ENCODE results near the gene KIRREL3.

The KIRREL3 gene

DNA sequence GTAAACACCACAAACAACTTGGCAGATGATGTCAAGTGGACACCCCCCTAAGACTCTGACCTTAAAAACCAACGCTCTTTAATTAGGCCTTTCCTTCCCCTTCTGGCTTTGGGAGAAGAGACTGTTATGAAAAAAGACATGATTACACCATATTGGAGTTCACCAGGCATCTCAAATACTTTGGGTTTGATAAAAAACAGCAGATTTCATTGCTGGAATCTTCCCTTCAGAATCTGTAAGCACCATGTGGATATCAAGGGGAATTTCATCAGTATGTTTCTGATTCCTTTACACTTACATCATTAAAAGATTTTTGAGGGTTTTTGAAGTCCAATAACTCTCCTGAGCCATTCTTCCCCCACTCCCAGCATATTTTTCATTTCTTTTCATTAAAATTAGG is 85.6 kb downstream of the KIRREL3 start:
- DNase-seq (ENCODE audit: low read depth) = no peak

DNA sequence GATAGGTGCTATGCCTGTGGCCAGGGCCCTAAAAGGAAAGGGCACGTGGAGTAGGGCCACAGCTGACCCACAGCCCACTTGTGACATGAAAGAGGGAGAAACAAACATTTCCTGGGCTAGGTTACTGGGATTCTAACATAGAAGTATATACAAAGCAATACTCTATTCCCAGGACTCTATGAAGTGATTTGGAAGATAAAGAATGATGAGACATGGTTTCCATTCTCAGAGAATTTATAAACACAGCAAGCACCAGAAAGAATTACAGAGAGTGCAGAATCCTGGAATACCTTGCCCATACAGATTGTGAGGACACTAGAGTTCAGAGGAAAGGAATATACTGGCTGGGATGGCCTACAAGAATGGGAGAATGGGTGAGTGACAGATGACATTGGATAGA is 86.4 kb downstream of the KIRREL3 start:
- DNase-seq (ENCODE audit: low read depth) = no peak

DNA sequence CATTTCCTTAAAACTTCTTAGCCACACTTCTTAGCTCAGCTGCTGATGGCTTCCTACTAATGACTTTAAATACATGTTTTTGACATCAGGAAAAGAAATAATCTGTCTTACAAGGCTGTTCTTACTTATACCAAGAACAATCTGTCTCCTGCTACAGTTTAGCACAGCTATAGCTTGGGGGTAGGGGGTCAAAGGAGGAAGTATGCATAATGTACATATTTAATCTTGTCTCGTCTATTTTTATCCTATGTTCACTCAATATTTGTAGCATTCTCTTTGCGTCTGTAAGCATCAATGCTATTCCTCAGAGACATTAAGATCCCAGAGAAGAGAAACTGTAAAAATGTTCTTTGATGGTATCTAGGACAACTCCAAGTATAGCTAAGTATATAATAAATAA is 96.0 kb downstream of the KIRREL3 start:
- DNase-seq (ENCODE audit: low read depth) = no peak

DNA sequence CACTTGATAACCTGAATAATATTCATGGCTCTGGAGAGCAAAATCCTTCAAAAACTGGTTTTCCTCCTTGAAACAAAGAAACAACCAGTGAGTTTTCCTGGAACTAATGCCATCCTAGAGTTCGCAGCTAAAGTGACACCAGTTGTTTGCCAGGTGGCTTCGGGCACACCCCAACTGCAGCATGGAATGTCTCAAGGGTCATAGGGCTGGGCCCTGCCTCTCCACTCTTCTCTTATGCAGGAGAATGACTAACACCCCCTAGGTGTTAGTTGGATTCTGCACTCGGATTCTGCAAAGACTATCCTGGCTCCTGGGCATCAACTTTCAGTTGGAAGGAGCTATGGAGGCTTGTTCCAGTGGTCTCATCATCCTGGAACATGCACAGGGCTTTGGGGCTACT is 98.8 kb downstream of the KIRREL3 start:
- no peak for DNase-seq (ENCODE audit: low read depth)

DNA sequence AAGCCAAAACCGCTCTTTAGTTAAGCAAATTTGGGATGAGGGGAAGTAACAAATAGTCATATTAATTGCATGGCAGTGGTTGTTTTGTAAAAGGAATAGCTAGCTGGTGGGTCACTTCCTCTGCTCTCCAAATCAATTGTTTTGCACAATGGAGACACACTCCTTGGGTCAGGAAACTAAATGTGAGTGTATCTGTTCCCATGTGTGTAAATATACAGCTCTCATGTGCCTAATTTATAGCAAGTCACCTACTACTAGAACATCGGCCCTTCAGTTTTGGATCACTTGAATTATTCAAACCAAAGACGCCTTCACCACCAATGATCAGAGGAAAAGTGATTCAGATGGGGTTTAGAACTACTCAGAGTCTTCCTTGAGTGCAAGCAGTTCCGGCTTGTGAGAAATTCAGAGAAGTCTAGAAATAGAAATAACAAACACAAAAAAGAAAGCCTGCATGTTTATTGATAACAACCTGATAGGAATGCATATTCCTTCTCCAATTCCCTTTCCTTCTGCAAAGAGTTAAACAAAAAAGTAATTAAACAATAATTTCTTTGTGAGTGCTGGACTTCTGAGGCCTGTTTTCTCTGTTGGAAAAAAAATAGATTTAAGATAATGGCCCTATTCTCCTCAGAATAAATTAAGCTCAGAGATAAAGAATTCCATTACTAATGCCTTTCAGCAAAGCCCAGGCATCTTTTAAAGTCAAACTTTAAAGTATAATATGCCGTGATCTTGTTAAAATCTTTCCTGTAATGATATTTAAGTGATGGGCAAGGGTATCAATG is 100.4 kb downstream of the KIRREL3 start:
- DNase-seq (ENCODE audit: low read depth) = no peak

DNA sequence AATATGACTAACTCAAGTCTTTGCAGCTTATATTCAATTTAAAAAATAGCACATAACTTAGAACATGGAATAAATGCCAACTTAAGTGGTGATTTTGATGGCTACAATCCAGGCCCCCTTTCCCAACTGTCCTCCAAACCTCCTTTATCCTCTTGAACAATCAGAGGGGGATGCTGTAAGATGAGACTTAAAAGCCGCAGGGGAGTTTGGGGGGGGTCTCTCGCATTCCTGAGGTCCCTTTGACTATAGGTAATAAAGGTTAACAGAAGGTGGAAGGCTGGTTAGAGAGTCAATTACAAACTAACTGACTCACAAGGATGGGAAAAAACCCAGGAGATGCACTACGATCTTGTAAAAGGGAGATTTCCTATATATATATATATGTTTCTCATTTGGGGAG is 101.8 kb downstream of the KIRREL3 start:
- DNase-seq (ENCODE audit: low read depth) = no peak

DNA sequence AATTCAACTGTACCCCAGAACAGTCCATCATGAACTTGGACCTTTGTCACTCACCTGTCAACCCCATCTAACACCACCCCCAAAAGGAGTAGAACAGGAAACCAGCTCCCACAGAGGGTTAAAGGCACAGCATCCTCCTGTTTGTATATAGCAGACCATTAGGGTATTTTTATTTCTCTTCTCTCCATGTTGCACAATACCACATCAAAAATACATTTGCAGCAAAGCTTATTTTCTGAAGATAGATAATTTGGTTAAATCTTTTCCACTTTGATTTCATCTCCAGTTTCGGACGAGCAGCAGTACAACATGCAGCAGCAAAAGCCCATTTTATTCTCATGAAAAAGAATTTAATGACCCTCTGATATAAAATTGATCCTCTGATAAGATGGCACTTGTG is 103.1 kb downstream of the KIRREL3 start:
- DNase-seq (ENCODE audit: low read depth) = no peak

DNA sequence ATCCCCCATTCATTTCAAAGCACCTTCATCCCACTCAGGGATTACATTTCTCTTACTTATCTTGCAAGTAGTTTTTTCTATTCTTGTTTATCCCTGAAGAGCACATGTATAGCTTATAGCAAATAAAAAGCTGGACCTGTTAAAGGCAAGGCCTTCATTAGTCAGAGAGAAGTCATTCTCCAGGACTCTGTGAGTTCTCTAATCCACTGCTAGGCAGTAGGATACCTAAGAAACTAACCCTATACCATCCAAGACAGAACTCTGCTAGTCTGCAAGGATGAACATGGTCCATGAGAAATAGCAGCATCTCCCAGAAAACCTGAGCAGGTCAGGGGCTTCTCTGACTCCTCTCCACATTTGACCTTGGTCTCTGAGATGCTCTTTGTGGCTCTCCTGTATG is 104.5 kb downstream of the KIRREL3 start:
- DNase-seq (ENCODE audit: low read depth) = no peak

DNA sequence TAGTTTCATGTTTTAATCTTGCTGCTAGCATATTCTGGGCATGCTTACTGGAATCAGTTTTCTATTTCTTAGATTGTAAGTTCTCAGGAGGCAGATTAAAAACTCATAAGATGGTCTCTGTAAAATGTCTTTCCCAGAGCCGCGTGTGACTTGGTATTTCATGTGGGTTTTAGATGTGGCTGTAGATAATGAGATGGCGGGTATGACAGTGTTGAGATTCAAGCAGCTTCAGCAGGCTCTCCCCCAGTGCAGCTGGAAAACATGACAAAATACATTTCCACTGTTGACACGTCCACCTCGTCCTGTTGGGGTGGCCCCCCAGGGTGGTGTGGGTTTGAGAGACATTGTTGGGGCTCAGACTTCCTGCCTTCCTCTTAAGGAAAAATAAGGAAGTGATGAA is 106.8 kb downstream of the KIRREL3 start:
- no peak for DNase-seq (ENCODE audit: low read depth)

DNA sequence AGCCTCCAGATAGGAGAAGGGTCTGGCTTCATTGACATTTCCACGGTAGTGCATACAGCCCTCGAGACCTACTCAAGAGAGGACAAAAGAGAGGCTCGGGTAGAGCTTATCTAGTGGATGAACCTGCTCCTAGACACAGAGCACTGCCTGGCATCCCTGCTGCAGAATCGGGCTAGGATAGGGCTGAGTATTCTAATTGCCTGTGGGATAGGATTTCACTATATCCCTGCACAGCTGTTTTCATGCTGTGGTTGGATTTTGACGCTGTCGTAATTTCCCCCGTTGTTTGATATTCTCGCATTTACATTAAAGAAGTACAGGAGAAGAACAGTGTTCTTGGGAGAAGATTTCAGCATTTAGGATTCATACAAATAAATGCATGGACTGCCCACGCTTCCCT is 107.8 kb downstream of the KIRREL3 start:
- DNase-seq (ENCODE audit: low read depth) = no peak

DNA sequence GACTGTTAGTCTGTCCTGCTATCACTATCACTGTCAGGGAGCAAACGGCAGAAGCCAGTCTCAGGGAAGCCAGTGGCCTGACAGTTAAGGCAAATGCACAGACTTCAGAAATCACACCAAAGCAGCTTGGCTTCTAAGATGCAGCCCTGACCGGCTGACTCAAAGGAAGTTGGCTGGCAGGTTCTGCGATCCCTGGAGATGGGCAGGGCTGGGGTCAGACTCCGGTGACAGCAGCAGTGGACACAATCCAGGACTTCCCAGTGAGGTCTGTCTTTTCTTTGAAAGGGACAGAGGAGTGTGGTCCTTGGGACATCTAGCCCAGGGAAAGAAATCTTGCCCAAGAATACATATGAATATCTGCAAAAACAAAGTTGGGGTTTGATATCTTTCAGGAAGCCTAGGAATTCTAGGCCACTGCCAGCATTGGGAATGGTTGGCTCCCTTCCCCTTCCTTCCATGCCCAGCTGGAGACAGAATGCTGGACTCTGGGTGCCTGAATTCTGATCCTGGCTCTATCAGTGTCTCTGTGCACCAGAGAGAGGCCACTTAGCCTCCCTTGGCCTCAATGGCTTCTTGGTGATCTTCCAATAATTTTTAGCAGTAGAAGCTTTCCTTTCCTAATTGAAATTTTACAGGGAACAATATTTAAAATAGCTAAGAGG is 108.9 kb downstream of the KIRREL3 start:
- no peak for DNase-seq (ENCODE audit: low read depth)

DNA sequence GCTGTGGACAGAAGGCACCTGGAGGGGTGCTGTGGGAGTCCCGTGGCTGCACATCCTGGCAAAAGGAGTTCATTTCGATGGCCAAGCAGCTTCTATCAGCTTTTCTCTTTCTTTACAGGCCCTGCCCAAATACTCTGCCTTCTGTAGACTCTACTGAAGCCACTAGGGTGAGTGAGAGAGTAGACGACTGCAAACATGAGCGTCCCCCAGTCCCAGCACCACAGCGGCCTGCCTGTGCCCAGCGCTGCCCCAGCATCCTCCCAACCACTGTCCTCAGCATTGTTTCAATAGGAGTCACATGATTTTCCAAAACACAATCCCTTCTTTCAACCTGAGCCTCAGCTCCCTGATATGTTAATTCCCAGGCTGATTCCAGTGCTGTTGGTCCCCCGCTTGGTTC is 110.0 kb downstream of the KIRREL3 start:
- DNase-seq (ENCODE audit: low read depth) = no peak

DNA sequence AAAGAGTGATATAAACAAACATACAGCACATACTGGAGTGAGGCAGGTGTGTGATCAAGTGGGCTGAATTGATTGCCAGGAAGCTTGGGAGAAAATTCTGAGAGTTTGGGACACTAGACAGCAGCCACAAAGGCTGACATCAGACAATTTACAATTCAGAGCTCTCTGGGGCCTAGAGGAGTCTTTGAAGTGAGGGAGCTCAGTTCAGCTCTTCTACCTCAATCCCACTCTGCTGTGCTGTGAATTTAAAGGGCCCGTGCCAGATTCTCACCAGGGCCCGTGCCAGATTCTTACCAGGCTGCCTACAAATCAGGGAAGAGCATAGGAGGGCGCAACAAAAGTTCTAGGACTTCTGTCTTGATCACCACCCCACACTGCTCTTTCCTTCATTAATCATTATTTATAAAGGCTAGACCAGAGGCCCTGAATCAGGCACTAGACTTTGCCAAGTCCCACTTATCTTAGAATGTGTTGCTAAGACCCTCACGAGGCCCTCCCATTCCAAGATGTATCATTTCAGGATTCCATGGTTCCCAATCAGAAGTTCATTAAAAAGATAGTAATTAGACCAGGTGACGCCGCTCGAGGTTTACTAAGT is 112.4 kb downstream of the KIRREL3 start:
- no peak for DNase-seq (ENCODE audit: low read depth)

DNA sequence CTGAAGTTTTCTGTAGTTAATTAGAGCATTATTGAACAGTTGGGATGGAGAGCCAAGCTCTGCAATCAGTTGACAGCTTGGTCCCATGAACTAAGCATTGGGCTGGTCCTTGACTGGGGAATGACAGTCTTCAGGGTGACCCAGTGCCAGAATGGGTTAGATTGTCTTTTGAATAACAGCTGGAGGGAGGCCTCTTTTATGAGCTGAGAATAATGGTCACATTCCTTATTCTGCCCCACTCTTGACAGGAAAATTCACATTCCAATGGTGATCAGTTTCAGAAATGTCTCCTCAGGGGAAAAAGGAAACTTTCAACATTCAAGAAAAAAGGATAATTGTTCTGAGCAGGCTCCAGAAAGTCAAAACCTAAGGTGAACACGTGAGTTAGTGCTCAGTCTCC is 113.9 kb downstream of the KIRREL3 start:
- no peak for DNase-seq (ENCODE audit: low read depth)

DNA sequence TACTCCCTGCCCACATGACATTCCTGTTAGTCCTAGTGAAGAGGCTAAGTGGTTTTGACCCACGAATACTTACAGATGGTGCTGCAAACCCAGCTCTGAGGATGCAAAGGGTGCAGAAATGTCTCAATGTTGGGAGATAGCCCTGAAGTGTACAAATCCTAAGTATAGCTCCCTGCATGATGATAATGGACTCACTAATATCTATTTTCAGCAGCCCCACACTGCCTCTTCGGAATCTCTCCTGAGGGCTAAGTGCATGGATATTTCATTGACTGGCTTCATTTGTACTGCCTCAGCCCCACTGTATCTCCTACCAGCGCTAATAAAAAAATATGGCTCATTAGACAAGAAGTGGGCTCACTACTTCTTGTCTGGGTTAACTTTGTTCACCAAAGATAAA is 114.5 kb downstream of the KIRREL3 start:
- no peak for DNase-seq (ENCODE audit: low read depth)

DNA sequence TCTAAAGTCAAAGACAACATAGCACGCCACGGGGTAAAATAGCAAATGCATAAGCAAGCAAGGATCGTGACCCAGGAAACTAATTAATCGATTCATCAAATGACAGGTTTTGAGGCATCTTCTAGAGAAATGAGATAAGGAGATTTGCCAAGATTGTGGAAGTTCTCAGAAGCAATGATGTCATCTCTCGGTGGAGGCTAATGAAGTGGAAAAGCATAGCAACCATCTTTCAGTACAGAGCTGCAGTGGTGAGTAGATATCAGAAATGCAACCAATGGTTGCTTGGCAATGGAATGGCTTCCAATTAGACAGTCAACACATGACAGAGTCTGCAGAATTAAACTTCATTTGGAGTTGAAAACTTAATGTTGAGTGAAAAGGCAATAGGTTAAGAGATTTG is 116.0 kb downstream of the KIRREL3 start:
- DNase-seq (ENCODE audit: low read depth) = no peak

DNA sequence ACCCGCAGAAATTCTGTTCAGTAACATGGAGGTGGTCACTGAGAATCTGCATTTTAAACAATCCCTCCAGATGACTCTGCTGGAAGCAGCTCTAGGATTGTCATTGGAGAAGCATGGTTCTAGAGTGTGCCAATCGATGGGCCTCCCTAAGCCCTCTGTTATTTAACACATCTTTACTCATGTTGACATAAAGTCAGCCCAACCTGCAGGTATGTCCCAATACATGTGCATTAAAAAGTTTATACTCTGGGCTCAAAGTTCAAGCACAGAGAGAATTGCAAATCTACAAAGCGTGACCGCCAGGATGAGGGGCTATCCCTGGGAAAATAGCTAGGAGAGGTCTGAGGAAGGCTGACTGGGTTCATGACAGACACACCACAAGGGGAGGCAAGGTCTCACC is 116.4 kb downstream of the KIRREL3 start:
- no peak for DNase-seq (ENCODE audit: low read depth)

DNA sequence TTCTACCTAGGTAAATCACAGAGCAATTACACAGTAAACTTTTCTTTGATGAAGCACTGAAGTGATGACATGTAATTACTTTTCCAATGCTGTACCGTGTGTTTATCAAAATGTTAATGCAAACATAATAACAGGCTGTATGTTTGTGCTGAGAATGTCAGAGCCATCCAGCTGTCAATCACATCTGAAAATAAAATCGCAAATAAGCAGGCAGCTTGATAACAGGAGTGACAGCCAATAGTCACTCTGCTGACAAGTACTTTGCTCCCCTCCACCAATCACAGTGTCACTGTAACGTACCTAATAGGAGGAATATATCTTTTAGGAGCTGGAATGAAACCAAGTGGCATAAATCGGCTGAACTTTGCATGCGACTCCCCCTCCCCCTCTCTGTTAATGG is 119.7 kb downstream of the KIRREL3 start:
- no peak for DNase-seq (ENCODE audit: low read depth)

DNA sequence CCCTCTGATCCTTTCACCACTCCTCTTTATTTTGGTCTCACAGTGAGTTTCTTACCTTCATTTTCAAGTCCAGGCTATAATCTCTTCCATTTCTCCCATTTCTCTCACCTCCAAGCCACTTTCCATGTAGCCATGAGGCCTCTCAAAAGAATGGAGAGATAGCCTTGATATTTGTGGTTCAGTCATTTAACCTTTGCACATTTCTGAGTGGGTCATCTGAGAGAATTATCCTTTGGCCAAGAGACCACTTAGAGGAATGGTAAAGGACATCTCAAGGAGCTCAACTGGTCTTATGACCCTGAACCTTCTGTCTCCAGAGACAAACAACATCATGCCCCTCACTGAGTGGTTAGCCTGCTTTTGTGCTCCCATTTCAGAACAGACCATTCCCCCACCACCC is 121.1 kb downstream of the KIRREL3 start:
- no peak for DNase-seq (ENCODE audit: low read depth)

DNA sequence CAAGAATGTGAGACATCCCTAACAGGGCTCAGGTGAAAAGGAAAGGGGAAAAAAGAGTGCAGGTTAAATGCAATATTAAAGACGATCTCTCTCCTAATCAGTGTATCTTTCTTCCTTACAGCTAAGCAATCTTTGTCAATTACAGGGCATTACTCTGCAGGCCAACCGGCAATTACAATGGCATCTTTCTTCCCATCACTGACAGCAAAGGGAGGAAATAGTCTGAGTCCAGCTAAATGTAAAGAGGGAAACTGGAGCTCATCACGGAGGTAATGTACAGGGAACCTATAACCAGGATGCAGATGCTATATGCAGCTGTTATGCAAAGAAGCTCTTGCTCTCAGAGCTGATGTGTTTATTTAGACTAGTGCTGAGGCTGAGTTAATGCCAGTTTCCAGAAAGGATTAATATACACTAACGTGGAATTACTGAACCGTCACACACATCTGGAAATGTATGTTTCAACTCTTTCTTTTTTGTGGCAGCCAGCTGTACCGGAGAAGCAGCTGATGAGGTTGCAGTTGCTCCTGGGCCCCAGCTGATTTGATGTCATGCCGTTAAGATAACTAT is 121.6 kb downstream of the KIRREL3 start:
- DNase-seq (ENCODE audit: low read depth) = no peak

DNA sequence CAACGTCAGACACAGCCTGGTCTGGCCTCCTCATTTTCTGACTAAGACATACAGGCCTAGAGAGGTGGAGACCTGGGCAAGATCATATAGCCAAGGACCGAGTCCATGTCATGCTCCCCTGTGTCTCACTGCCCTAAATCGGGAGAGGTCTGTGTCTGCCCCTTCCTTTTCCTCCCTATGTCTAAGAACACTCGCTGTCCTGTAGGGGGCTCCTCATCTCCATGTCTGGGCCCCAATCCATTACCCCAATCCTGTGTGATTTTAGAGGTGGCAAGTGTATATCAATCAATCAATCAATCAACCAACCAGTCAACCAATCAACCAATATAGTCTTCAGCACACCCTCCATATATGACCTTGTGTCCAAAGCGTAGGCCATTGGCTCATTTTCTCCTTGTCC is 125.7 kb downstream of the KIRREL3 start:
- DNase-seq (ENCODE audit: low read depth) = no peak

DNA sequence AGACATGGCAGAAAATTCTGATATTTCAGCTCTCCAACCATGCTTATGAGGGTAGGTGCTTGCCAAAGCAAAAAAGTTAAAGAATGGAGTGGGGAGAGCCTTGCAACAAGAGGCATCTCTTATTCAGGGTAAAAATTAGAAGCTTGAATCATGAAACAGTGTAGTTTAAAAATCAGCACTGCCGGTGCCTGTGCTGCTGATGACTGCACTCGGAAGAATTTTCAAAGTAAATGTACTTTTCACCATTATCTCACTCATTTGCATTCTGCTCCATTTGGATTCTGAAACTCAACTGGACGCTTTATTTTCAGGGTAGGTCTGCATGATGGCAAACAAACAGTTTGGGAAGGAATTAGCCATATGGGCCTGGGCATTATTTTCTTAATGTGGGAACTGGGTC is 126.3 kb downstream of the KIRREL3 start:
- no peak for DNase-seq (ENCODE audit: low read depth)

DNA sequence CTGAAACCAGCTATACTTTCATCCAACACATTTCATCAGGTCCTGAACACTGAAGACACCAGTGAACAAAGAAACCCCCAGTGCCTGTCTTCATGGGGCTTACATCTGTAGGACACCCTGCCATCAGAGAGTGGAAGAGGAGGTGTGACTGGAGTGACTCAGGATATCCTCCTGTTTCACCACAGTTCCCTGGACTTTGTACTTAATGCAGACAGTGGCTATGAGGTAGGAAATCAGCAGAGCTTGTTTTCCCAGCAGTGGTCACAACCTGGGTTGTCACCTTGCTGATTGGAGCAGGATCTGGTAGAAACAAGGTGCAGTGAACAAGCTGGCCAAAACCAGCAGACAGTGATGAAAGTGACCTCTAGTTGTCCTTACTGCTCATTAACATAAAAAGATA is 128.8 kb downstream of the KIRREL3 start:
- DNase-seq (ENCODE audit: low read depth) = no peak

Data from HS-5 (cell line).